Activated T-helper 1 cell treated with Interleukin-2 at 50 U/mL for 16 hours (primary cell): ENCODE measurements around the gene HSD11B2.
"Not testable (repeated sequence)": the region's sequence is repeated elsewhere in the genome, so short reads cannot be mapped to it uniquely, and the experiment has no call there.

Experiments
- DNase-seq: peaks from one replicate; pipeline ENCODE4 v3.0.0-alpha.2; 2020; ENCODE audit warnings: low read depth

Gene HSD11B2

DNA sequence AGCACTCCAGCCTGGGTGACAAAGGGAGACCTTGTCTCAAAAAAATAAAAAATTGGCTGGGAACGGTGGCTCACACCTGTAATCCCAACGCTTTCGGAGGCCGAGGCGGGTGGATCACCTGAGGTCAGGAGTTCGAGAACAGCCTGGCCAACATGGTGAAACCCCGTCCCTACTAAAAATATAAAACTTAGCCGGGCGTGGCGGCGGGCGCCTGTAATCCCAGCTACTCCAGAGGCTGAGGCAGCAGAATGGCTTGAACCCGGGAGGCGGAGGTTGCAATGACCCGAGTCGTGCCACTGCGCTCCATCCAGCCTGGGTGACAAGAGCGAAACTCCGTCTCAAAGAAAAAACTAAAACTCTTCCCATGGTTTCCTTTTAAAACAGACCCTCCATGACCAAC lies 15.5 kb upstream of the HSD11B2 start:
- DNase-seq, result not testable (repeated sequence)

GRCh38 chr16:67415872-67416793 lies 14.8 kb upstream of the HSD11B2 start, which contains the start of gene ZDHHC1:
ZDHHC1 (minus strand) TSS chr16:67416477; CDS start chr16:67407775, 8,702 bp downstream.
- DNase-seq, result no peak

GRCh38 chr16:67417333-67418061 lies 13.4 kb upstream of the HSD11B2 start:
- no peak for DNase-seq

DNA sequence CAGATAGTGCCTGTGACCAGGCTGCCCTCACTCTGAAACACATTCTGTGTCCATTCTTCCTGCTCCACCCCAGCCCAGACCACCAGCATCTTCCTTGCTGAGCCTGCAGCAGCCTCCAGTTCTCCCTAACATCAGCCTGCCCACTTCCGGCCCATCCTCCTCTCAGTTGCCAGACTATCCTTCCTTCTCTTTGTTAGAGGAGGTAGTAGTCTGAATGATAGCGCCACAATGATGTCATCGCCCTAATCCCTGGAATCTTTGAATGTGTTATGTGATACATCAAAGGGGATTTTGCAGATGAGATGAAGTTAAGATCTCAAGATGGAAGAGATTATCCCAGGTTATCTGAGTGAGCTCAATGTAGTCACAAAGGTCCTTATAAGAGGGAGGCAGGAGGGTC lies 11.4 kb upstream of the HSD11B2 start:
- no peak for DNase-seq

DNA sequence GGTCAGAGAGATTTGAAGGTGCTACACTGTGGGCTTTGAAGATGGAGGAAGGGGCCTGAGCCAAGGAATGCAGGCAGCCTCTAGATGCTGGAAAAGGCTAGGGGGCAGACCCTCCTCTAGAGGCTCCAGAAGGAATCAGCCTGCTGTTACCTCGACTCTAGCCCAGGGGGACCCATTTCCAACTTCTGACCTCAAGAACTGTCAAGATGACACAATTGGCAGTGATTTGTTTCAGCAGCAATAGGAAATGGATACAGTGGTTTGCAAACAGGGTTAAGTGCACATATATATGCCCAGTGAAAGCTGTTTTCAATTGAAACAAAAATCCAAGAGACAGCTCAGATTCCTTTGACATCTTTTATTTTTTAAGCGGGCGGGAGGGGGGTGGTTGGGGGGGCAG lies 11.0 kb upstream of the HSD11B2 start:
- DNase-seq, result no peak

DNA sequence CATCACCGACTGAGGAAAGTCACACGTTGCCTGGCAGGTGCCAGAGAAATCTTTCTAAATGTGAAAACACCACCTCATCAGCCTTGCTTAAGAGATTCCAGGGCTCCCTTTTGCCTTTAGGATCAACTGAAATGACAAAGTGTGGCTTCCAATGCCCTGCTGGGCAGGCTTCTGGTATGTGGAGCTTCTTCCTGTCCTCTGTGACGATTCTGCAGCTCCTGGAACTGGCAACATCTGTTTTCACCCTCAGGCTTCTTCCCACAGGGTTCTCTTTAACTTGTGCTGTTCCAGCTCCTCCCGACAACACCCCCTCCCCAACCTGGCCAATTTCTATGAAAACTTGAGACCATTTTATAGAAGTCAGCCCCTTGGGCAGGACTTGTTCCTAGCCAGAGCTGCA lies 9.9 kb upstream of the HSD11B2 start:
- DNase-seq, result no peak

GRCh38 chr16:67423015-67423414 lies 7.9 kb upstream of the HSD11B2 start:
- DNase-seq, result no peak

DNA sequence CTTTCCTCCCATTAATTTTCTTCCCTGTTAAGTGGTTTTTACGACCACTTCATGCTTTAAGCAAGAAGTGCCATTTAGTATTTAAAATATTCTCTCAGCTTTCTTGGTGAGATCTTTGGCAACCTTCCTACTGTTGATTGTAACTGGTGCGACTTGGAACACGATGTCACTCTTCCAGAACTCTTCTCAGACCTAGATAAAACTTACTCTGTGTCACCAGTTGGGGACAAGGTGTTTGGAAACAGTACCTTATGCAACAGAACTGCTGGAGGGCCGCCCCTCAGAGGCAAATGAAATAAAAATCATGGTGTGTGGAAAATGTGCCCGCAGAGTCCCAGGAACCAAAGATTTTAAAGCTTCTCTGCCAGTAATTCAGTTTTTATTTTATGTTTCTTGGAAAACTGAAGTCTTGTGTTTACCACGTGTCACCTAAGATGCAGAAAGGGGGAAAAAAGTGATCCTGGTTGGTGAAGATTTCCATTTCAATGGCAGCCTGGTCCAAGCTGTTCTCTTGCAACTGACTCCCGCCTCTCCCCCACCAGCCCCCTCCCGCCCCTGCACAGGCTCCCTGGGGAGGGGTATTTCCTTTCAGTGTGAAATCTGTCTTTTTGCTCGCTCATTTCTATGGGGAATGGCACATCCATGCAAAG lies 7.2 kb upstream of the HSD11B2 start:
- DNase-seq, result no peak

GRCh38 chr16:67424261-67424615 lies 6.7 kb upstream of the HSD11B2 start:
- DNase-seq, result no peak

DNA sequence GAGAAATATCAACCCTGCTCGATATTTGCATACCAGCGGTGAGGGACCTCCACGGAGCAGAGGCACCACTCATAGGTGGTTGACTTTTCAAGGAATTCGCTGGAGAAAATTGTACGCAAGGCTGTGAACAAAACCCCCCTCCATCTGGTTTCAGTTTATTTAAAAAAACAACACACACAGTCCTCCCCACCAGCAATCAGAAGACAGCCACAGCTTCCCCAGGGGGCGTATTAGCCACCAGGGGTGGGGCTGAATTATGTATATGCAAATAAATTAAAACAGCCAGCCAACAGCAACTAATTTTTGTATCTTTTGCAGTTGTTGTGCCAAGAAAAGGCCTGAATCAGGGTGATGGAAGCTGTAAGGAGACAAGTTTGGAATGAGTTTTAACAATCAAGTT lies 5.9 kb upstream of the HSD11B2 start:
- DNase-seq, result no peak

DNA sequence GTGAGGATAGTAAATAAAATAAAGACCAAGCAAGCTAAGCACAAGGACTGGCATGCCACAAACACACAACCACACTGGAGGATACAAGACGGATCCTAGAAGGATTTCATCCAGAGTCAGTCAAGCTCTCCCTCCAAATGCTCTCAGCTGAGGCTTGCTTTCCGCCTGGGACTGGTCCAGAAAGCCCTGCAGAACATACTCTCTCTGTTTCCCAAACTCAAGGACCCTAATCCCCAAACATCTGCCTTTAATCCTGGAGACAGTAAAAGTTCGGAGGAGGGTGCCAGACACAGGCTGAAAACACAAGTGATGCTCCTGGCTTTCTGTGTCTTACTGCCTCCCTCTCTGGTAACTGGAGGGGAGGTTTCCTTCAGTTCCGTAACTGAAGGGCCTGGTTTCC lies 5.3 kb upstream of the HSD11B2 start:
- DNase-seq, result no peak

- DNase-seq, result no peak
These were observed 4.9 kb upstream of the HSD11B2 start for GRCh38 chr16:67426022-67426421.

DNA sequence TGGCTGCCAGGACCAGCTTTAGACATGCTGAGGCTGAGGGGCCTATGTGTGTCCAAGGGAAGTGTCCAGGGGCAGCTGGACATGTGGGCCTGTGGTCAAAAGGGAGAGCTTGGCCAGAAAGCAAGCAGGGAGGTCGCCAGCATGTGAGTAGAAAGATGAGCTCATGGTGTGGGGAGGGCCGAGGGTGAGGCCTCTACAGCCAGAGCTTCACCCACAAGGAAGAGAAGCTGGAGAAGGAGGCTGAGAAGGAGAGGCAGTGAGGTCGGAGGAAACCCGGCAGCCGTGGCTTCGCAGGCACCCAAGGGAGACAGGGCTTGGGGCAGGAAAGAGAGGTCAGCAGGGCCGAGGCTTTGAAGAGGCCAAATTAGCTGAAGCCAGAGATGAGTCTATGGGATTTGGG lies 4.0 kb upstream of the HSD11B2 start:
- no peak for DNase-seq

DNA sequence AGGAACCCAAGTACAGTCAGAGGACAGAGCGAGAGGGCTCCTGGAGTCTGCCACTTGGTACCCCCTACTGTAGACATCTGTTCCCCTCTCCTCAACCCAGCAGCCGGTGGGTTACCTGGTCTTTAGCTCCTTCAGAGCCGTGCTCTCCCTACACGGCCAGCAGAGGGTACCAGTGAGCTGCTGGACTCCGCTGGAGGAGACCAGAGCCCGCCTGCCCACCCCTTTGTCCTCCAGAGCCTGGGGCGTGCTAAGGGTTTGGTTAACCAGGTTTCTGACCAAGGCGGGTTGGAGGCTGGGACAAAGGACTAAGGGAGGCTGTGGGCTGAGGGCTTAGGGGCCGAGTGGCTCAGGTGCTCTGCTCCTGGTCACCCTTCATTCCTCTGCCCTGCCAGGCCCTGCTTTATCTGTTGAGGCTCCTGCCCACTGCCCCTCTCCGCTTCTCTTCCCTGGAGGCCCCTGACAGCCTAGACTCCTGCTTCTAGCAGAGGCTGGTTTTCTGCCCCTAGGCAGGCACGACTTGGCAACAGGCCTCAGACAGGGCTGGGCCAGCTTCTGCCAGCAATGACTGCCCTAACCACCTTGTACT lies 2.7 kb upstream of the HSD11B2 start:
- DNase-seq, result peak; percentile 15

DNA sequence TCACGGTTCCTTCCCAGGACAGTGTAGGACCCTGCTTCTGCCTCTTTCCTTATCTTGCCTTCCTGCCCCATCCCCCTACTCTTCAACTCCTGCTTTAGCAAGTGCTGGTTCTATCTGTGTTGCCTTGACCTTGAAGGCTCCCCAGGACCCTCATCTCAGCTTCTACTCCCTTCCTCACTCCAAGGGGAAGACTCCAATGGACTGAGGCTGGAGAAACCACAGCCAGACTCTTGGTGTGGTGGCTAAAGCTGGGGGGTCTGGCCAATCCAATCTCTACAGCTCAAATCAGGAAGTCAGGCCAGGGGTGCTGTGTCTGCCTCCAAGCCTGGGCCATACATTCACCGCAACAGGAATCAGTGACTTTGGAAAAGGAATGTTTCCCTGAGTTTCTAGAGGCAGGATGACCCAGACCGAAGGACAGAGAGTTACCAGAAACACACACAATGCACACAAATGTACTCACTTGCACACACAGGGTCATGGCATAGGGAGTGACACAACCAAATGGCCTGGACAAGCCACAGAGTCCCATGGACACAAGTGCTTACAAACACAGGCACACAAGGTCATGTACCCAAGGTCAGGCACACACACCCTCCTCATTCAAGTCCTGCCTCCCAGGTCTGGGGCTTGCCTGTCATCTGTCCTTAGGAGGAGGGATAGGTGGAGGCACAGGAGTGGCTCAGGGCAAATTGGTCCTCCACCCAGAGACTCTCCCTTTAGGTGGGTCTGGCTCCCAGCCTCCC lies 1.7 kb upstream of the HSD11B2 start:
- no peak for DNase-seq

- no peak for DNase-seq
These were observed 970 bp upstream of the HSD11B2 start for GRCh38 chr16:67429799-67430503.

GRCh38 chr16:67430504-67430976 lies 381 bp upstream of the HSD11B2 start:
- no peak for DNase-seq

DNA sequence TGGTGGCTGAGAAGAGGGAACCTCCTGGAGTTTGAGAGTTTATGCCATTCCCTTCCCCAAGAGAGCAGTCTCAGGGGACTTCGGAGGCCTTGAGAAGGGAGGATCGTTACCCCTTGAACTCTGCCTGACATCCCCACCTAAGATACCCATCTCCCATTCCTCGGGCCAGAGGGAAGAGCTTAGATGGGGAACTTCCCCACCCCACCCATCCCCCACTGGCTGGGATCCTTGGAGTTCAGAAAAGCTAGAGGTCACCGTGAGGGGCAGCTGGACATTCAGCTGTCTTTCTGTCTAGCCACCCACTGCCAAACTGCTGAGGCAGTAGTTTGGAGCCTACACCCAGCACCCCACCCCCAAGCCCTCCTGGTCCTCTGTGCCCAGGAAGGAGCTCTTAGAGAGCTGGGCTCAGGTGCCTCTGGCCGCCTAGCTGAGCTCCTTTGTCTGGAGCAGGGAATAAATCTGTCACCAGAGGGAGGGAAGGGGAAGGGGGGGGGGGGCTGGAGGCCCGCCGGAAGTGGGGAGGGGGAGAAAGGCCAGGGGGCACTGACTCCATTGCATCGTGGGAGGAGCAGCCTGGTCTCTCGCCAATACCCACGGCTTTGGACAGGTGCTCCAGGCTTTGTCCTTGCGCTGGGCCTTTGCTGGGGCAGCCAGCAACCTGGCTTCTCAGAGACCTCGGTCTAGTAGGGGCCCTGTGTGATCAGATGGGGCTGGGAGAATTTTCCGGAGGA lies 1.0 kb downstream of the HSD11B2 start:
- no peak for DNase-seq

GRCh38 chr16:67432506-67432890 lies 1.6 kb downstream of the HSD11B2 start:
- DNase-seq, result no peak

DNA sequence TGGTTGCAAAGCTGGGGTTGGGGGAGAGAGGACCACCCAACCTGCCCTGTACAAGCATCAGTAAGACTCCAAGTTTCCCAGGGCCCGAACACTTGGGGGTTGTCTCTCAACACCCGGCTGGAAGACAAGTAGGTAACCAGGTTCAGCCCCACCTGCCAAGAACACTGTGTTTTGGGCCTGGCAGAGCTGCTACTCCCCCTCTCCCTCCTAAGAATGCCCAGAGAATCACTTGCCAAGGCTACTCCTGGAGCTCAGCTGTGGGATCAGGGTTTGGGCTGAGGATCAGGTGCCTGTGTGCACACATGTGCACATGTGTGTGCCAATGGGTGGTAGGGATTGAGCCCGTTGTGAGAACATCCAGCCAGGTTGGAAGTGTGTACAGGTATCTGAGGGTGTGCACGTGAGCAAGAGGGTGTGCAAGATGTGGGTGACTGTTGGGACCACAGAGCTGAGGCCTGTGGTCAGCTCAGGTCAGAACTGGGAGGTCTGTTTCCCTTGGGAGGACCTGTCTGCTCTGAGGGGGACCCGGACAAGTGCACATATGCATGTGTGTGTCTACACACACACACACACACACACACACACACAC lies 2.3 kb downstream of the HSD11B2 start:
- DNase-seq, result no peak
